HG02840 (cell line): Measurements from ENCODE around the gene PLXNA2.

ENCODE experiments used
- ATAC-seq: cut with Tn5 transposase; IDR thresholded peaks from one replicate; pipeline ENCODE4 v1.9.1; 2021; ENCODE audit warnings: mild to moderate bottlenecking, moderate library complexity, moderate number of reproducible peaks; ENCODE audit not compliant: unreplicated experiment, low FRiP score

The PLXNA2 gene

GRCh38 chr1:208207388-208208131 lies 36.6 kb downstream of the PLXNA2 start:
- no peak for ATAC-seq

DNA sequence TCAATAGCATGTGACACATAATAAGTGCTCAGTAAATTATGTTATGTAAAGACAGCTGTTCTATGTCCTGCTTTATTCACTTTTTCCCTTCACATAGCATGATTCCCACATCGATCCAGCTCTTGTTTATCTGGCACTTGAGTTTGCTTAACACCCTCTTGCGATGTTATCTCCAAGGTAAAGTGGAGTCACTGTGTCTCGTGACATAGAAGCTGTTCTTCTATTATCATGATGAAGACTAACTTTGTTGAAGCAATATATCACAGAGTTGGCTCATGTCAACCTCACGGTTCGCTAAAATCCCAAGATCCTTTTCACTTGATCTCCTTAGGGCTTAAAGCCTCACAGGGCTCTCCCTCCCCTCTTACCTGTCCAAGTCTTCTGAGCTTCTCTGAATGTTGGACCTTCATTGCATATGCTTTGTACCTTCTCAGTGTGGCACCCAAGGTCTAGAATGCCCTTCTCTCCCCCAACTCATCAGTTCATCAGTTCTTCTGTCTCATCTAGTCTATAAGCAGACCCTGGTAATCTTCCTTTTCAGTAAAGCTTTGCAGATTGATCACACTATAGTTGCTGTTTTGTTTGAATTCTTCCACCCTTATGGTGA lies 38.0 kb downstream of the PLXNA2 start:
- no peak for ATAC-seq

DNA sequence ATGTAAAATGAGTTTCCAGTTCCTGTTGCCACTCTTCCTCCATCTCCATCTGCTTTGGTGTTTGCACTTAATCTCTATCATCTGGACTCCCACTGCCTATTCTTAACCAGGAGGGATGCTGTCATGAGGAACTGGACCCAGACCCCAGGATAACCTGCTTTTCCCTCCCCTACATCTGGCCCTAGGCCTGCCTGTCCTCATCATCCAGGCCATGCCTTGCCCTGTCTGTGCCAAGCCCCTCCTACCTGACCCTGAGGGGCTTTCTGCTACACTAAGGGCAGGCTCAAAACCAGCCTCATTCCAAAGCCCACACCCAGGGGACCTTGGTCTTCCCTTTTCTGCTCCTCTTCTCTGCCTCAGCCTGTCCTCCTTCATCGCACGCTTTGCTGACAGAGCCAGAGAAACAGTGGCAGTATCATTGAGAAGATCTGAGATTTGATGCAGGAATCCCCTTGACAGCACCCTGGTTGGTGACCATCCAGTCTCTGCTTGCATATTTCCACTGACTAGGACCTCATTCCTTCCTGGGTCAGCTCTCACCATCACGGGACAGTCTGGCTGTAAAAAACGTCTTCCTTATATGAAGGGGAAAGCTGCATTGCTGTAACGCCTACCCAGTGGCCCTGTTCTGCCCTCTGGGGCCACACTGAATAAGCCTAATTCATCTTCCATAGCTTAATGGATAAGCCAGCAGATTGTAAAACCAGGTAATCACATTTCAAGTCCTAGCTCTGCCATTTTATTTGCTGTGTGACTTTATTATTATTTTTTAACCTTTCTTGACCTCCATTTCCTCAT lies 38.8 kb downstream of the PLXNA2 start:
- ATAC-seq, result no peak

GRCh38 chr1:208204779-208205178 lies 39.4 kb downstream of the PLXNA2 start:
- no peak for ATAC-seq

- ATAC-seq, result no peak
Measured at GRCh38 chr1:208203848-208204609, 40.2 kb downstream of the PLXNA2 start.

DNA sequence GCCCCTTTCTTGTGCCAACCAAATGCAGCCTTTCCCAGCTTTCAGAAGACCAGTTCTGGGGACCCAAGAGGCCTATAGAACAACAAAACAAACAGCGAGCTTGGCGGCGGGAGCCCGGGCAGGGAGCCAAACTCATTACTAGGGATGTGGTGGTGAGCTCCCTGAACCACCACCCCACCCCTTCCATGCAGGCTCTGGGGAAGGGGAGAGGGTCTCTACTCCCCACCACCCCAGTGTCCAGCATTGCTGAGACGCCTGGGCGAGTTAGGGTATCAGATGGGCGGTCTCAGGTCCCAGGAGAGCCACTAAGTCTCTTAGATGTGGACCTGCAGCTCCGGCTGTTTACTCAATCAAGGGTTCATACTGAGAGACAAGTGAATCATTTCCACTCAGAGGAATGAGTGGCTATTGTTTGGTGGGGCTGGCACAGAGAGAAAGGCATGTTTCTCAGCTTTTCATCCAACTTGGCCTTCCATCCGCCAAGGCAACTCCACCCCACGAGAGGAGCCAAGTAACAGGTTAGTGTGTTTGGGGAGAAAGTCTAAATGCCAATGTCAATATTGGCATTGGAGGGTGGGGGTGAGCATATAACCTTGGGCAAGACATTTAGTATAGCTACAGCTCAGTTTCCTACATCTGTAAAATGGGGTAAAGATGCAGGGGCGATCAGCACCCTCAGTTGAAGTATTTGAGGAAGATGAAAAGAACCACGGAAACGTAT lies 40.9 kb downstream of the PLXNA2 start:
- no peak for ATAC-seq

DNA sequence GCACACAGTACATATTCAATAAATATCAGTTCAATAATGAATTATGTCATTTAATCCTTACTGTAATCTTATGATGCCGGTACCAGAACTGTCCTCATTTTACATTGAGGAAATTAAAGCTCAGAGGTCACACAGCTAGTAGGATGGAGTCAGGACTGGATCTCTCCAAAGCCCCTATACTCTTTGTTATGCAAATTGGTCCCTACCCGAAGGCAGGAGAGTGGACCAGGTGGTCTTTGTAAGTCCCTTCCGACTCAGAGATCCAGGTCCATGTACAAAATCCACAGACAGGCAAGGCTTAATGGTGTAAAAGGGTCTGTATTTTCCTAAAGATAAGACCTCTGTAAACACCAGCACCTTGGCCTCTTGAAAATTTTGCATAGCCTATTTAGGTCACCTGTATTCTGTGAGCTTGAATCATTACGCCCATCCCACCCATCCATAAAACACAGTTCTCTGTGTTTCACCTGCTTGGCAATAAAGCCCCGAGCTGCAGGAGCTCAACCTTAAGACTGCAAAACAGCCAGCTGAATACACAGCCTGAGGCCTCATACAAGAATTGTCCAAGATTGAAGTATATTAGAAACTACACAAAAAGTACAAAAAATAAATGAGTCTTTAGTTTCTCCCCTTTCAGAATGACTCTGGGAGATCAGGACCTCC lies 41.7 kb downstream of the PLXNA2 start:
- ATAC-seq, result no peak

DNA sequence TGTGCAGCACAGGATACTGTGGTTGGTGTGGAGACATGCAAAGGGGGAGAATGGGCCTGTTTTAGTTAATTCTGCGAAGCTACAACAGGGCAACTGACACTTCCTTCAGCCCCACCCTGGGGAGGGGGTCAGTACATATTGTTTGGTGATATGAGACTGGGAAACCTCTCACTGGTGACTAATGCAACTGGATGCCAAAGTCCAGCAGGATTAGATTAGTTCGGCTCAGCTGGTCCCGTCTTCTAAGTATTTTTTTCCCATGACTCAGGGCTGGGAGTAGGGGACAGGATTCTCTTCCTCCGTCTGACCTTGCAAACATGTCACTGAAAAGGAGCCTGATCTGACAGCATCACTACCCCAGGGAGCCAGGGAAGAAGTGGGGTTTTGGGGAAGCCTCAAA lies 43.0 kb downstream of the PLXNA2 start:
- no peak for ATAC-seq

DNA sequence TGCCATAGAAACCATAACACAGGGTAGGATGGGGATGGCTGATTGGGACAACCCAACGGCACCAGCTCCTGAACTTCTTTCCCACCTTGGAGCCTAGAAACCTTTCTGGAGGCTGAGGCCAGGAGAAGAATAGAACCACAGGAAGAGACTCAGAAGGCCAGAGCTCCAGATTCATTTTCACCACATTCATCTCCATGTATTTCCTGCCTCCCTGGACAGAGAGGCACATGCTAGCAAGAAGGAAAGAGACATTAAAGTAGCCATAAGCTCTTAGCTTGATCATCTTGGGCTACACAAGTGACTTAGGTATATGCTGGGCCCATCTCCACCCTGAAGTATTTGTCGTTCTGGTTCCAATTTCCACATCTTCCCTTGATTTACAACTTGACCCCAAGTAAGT lies 44.1 kb downstream of the PLXNA2 start:
- ATAC-seq, result no peak

- no peak for ATAC-seq
Measured at GRCh38 chr1:208198236-208198635, 45.9 kb downstream of the PLXNA2 start.

- ATAC-seq, result no peak
Measured at GRCh38 chr1:208194944-208195343, 49.2 kb downstream of the PLXNA2 start.

DNA sequence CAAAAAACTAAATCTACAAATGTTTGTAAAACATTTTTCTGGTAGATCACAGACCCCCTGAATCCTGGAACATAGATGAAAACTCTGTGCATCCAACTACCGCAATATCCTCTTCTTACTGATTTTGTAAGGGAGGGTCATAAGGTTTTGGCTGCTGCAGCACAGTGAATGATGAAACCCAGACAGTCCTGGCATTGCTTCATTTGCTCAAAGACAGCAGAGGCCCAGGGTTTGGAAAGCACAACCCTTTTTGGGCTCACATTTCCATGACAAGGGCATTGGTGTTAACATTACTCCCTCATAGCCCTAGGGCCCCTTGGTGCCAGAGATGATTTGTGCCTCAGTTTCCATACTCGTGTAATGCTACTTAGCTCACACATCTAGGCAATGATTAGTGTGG lies 51.2 kb downstream of the PLXNA2 start:
- no peak for ATAC-seq

- ATAC-seq, result no peak
Measured at GRCh38 chr1:208190784-208191183, 53.4 kb downstream of the PLXNA2 start.

- no peak for ATAC-seq
Measured at GRCh38 chr1:208189716-208190115, 54.5 kb downstream of the PLXNA2 start.

- ATAC-seq, result no peak
Measured at GRCh38 chr1:208189183-208189582, 55.0 kb downstream of the PLXNA2 start.

GRCh38 chr1:208188607-208189006 lies 55.6 kb downstream of the PLXNA2 start:
- no peak for ATAC-seq

DNA sequence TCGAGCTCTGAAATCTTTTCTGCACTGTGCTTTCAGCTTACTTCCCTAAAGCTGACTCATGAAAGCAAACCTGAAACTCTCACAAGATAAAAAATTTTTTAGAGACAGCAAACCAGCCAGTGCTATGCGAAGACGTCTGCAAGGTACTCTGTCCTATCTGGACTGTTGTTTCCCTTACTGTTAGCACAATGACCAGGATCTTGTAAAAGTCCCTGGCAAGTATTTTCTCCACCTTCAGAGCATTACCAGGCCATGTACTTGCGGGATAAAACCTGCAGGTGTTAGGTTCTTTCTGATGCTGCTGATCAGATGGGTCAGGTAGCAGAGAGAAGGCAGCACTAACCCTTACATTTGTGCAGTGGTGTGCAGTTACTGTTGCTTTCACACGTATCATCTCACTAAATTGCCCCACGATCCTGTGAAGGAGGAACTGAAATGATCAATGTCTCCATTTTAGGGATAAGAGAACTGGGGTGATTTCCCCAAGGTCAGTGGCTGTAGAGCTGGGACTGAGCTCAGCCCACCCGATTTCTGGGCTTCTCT lies 56.6 kb downstream of the PLXNA2 start:
- ATAC-seq, result peak; percentile 50

DNA sequence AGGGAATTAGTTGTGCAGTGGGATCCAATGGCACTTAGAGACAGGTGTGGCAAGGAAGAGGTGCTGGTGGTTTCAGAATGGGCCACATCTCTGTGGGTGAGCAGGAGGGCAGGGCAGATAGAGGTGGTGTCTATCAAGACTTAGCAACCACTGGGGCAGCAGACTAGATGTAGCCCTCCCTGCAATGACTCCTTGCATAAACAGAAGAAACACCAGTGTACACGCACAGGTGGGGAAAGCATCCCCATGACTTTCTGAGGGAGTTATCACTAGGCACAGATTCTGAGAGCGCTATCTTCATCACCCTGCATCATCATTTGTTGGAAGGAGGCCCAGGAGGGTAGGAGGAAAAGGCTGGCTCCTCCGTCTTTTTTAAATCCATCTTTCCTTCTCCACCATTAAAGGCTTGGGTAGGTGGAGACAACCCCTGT lies 58.4 kb downstream of the PLXNA2 start:
- no peak for ATAC-seq

GRCh38 chr1:208184966-208185654 lies 59.1 kb downstream of the PLXNA2 start:
- ATAC-seq, result no peak
